H1 (cell line): ENCODE results near the gene SLC1A2.
A peak's percentile ranks its signal among the peaks of the same experiment; 100 is the strongest.

Experiments
- BRCA1 ChIP-seq: IDR thresholded peaks from 2 replicates; pipeline ENCODE4 v1.6.1; 2012; ENCODE audit warnings: low read depth, low read length, improper control_type of control experiment
- CBX5 ChIP-seq: fragments of 300-800, 300-1000 bp; sonication (generic); IDR thresholded peaks from 2 replicates; pipeline ENCODE4 v1.7.1; 2016; ENCODE audit warnings: antibody characterized with exemption, low read length, low read depth
- CEBPB ChIP-seq: IDR thresholded peaks from 2 replicates; pipeline ENCODE4 v1.6.1; 2012; ENCODE audit warnings: low read depth, low read length
- EZH2 ChIP-seq: fragments of 200-600 bp; sonication (generic); IDR thresholded peaks from 2 replicates; pipeline ENCODE4 v1.7.1; 2012; ENCODE audit warnings: low read depth, mild to moderate bottlenecking, moderate library complexity, low read length, inconsistent platforms; ENCODE audit not compliant: severe bottlenecking
- HDAC2 ChIP-seq, 2 experiments: fragments of 300-600 bp in 1 of 2; sonication (generic) in 1 of 2; IDR thresholded peaks; 2 replicates each; pipeline ENCODE4 v1.6.1; 2011 to 2012; ENCODE audit warnings: low read depth in 2 of 2, low read length in 2 of 2, mild to moderate bottlenecking in 2 of 2, moderate library complexity in 2 of 2, borderline replicate concordance in 1 of 2, inconsistent platforms in 1 of 2
- KDM1A ChIP-seq: fragments of 200-600, 300-600 bp; sonication (generic); IDR thresholded peaks from 2 replicates; pipeline ENCODE4 v1.7.1; 2016; ENCODE audit warnings: mild to moderate bottlenecking, low read length, borderline replicate concordance
- MAX ChIP-seq: IDR thresholded peaks from 2 replicates; pipeline ENCODE4 v1.6.1; 2012; ENCODE audit warnings: inconsistent platforms
- POLR2AphosphoS5 ChIP-seq: IDR thresholded peaks from 2 replicates; pipeline ENCODE4 v1.6.1; 2011; ENCODE audit warnings: low read depth, low read length
- SUZ12 ChIP-seq: fragments of 200-600 bp; sonication (generic); IDR thresholded peaks from 2 replicates; pipeline ENCODE4 v1.6.1; 2012; ENCODE audit warnings: mild to moderate bottlenecking, inconsistent platforms, low read length, moderate library complexity, mixed read lengths
- TF ChIP-seq, protein P1 (sequence below), 3 experiments: IDR thresholded peaks; 1 replicate in 2 of 3; 2 replicates in 1 of 3; pipeline versions ENCODE4 v1.5.1 to v1.6.1; 2011; ENCODE audit warnings: low read length in 3 of 3, mild to moderate bottlenecking in 3 of 3, inconsistent platforms in 2 of 3, low read depth in 1 of 3, moderate library complexity in 1 of 3; ENCODE audit not compliant: insufficient read depth in 1 of 3; ENCODE audit errors: control extremely low read depth in 1 of 3

DNA sequence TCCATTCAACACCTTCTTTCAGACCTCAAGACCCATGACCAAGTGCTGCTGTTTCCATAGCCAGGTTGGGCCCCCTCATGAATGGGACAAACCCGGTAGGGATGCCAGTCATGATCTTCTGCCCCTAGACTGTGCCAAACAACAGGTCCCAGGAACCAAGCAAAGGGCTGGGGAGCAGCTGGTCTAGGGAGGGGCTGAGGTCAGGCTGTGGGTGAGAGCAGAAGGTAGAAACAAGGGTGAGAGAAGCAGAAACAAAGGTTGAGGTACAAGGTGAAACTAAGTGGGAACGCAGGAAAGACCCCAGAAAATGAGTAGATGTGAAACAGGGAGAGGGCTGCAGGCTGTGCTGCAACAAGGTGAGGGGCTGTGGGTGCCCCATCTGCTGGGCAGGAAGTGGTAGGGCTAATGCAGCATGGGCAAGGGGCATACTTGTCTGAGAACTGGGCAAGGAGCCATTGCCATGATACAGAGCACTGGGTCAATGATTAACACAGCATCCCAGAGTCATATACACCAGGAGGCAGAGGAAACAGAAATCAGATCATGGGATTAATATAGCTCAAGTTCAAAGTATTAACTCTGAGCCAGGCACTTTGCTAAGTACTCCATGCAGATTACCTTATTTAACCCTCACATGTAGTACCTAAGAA is 45.9 kb downstream of the SLC1A2 start:
- TF ChIP-seq POLR2AphosphoS5 = no peak
- TF ChIP-seq, protein P1, sequence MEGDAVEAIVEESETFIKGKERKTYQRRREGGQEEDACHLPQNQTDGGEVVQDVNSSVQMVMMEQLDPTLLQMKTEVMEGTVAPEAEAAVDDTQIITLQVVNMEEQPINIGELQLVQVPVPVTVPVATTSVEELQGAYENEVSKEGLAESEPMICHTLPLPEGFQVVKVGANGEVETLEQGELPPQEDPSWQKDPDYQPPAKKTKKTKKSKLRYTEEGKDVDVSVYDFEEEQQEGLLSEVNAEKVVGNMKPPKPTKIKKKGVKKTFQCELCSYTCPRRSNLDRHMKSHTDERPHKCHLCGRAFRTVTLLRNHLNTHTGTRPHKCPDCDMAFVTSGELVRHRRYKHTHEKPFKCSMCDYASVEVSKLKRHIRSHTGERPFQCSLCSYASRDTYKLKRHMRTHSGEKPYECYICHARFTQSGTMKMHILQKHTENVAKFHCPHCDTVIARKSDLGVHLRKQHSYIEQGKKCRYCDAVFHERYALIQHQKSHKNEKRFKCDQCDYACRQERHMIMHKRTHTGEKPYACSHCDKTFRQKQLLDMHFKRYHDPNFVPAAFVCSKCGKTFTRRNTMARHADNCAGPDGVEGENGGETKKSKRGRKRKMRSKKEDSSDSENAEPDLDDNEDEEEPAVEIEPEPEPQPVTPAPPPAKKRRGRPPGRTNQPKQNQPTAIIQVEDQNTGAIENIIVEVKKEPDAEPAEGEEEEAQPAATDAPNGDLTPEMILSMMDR (IDR thresholded peaks at IDR 0.05; ENCODE audit: control extremely low read depth in 1 of 3, insufficient read depth in 1 of 3, low read depth in 1 of 3, low read length in 3 of 3) = peak; percentile 18 to 40 (median 29); a peak in 3 of 4 replicates
- TF ChIP-seq MAX = no peak
- no peak for TF ChIP-seq CBX5
- TF ChIP-seq BRCA1 = no peak
- no peak for TF ChIP-seq SUZ12
- no peak for TF ChIP-seq EZH2
- no peak for TF ChIP-seq HDAC2 (IDR thresholded peaks at IDR 0.05; ENCODE audit: borderline replicate concordance in 1 of 2, low read depth in 2 of 2, low read length in 2 of 2)
- TF ChIP-seq CEBPB = no peak
- no peak for TF ChIP-seq KDM1A
